RWPE2 (cell line): ENCODE results near the gene CSAD.
A peak's percentile ranks its signal among the peaks of the same experiment; 100 is the strongest.

Experiments used
- ATAC-seq: fragments of 200-7000 bp; cut with Tn5 transposase; 3 replicates; pipeline ENCODE4 v1.9.1; 2021; ENCODE audit warnings: low read depth
- DNase-seq: peaks from one replicate; pipeline ENCODE4 v3.0.0-alpha.2; 2020; ENCODE audit warnings: low spot score
- H3K27ac ChIP-seq: fragments of 450-650 bp; 2 replicates; pipeline ENCODE4 v1.5.1; 2017; ENCODE audit warnings: mild to moderate bottlenecking; ENCODE audit not compliant: poor library complexity, severe bottlenecking
- H3K27me3 ChIP-seq: fragments of 250-450 bp; sonication (Bioruptor Pico); 2 replicates; pipeline ENCODE4 v1.5.1; 2021; ENCODE audit warnings: mild to moderate bottlenecking, moderate library complexity; ENCODE audit not compliant: insufficient read depth, poor library complexity, severe bottlenecking
- H3K36me3 ChIP-seq: fragments of 250-450 bp; sonication (Bioruptor Pico); 2 replicates; pipeline ENCODE4 v1.5.1; 2020; ENCODE audit warnings: low read depth, mild to moderate bottlenecking, moderate library complexity
- H3K4me1 ChIP-seq: fragments of 250-450 bp; sonication (Bioruptor Pico); 2 replicates; pipeline ENCODE4 v1.5.1; 2021; ENCODE audit warnings: mild to moderate bottlenecking, moderate library complexity; ENCODE audit not compliant: insufficient read depth, poor library complexity, severe bottlenecking
- H3K4me3 ChIP-seq: fragments of 250-450 bp; sonication (Bioruptor Pico); 2 replicates; pipeline ENCODE4 v1.5.1; 2021; ENCODE audit warnings: mild to moderate bottlenecking, moderate library complexity; ENCODE audit not compliant: severe bottlenecking
- H3K9me3 ChIP-seq: fragments of 250-450 bp; sonication (Bioruptor Pico); 2 replicates; pipeline ENCODE4 v1.5.1; 2021; ENCODE audit warnings: mild to moderate bottlenecking, moderate library complexity; ENCODE audit not compliant: severe bottlenecking
- TF ChIP-seq, protein P1 (sequence below): fragments of 450-650 bp; IDR thresholded peaks from one replicate; pipeline ENCODE4 v1.5.1; 2017; ENCODE audit warnings: mild to moderate bottlenecking, moderate library complexity; ENCODE audit not compliant: poor library complexity, severe bottlenecking

Gene CSAD

DNA sequence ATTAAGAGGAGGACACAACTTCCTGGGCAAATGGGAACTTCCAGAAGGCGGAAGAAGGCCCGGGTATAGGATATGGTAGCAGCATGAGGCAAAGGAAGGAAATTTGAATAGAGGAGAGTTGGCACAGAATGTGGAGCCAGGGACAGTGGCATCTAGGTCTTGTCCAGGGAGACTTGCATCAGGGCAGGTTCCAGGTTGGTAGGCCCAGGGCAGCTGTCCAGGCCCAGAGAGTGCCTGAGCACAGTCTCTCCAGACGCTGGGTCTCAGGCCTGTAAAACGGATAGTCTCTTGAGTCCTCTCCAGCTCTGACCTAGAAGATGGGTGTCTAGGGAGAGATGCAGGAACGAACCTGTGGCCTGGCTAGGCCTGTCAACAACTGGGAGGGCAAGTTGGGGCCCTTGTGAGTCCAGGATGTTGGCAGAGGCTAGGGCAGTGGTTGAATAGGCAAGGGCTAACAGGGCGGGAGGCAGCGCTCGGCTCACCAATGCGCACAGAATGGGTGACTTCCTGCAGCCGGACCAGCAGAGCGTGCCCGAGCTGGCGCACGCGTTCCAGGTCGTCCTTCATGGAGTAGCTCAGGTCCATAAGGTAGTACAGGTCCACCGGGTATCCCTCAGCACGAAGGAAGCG lies 16.4 kb upstream of the CSAD start:
- Histone ChIP-seq H3K4me1 (no peaks in the 10 kb centered on the region), H3K9me3 (no peaks in the 10 kb centered on the region), H3K36me3 (no peaks in the 10 kb centered on the region), H3K27ac (no peak overlapping the region), H3K4me3 (no peak overlapping the region), H3K27me3 (no peaks in the 10 kb centered on the region)
- no peak for DNase-seq
- TF ChIP-seq, protein P1, sequence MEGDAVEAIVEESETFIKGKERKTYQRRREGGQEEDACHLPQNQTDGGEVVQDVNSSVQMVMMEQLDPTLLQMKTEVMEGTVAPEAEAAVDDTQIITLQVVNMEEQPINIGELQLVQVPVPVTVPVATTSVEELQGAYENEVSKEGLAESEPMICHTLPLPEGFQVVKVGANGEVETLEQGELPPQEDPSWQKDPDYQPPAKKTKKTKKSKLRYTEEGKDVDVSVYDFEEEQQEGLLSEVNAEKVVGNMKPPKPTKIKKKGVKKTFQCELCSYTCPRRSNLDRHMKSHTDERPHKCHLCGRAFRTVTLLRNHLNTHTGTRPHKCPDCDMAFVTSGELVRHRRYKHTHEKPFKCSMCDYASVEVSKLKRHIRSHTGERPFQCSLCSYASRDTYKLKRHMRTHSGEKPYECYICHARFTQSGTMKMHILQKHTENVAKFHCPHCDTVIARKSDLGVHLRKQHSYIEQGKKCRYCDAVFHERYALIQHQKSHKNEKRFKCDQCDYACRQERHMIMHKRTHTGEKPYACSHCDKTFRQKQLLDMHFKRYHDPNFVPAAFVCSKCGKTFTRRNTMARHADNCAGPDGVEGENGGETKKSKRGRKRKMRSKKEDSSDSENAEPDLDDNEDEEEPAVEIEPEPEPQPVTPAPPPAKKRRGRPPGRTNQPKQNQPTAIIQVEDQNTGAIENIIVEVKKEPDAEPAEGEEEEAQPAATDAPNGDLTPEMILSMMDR = no peak
- no peak for ATAC-seq

DNA sequence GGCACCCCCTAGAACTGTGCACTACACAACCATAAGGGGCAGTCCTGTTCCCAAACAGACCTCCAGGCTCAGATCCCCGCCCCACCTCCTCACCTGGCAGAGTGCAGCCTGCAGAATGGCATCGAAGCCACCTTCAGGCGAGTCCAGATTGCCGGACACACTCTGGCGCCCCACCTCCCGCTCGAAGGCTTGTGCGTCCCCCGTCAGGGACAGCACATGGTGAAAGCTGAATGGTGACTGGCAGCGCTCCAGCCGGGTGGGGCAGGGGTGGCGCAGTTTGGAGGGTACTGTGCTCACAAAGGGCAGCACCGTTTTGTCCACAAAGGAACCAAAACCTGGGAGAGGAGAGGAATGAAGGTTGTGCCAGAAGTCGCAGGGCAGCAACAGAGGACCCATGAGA lies 15.8 kb upstream of the CSAD start:
- TF ChIP-seq, protein P1 = no peak
- Histone ChIP-seq H3K4me1 (no peaks in the 10 kb centered on the region), H3K27ac (no peak overlapping the region), H3K4me3 (no peak overlapping the region), H3K9me3 (no peaks in the 10 kb centered on the region), H3K36me3 (no peaks in the 10 kb centered on the region), H3K27me3 (no peaks in the 10 kb centered on the region)
- ATAC-seq (peak; percentile 15; the same call in 1 of the 3 replicates), DNase-seq (no peak)

DNA sequence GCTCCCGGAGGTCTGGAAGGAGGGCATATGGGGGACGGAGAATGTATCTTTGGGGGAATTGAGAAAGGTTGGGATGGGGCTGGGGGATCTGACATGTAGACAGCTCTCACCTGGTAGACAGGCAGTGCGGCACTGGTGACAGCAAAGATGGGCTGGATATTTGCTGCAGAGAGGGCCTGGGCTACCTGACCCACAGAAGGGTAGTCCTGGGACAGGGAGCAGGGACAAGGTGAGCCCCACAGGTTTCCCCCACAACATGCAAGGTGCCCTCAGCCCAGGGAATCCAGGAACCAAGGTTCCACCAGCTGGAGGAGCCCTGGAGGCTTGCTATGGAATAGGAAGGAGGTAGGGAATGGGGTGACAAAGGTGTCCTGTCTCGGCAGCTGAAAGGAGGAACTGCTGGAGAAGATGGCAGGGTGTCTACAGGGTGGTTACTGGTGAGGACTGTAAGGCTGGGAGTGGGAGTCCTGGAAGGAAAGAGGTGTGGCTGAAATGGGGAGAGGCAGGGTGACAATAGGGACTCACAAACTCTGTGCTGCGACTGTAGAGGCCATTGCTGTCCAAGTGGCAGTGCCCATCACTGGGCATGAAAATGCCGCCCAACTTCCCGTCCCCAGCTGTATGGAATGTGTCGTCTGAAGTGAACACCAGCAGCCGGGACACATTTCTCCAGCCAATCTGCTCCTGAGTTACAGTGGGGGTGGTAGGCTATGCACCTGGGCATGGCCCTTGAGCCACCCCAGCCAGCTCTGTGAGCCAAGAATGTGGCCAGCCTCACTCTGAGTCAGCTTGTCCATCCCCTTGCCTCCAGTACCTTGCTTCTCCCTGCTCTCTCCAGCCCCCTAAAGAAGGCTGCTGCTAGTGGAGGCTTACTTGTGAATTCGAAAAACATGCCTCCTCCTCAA lies 15.0 kb upstream of the CSAD start:
- H3K4me1 ChIP-seq = no peaks in the 10 kb centered on the region
- no peak overlapping the region for H3K4me3 ChIP-seq
- DNase-seq = no peak
- no peaks in the 10 kb centered on the region for H3K27me3 ChIP-seq
- no peak overlapping the region for H3K27ac ChIP-seq
- peak; percentile 36; the same call in 2 of the 3 replicates for ATAC-seq
- peaks cover 4% of the 10 kb centered on the region; the same call in 1 of the 2 replicates for H3K36me3 ChIP-seq
- TF ChIP-seq, protein P1 = no peak
- H3K9me3 ChIP-seq = no peaks in the 10 kb centered on the region

DNA sequence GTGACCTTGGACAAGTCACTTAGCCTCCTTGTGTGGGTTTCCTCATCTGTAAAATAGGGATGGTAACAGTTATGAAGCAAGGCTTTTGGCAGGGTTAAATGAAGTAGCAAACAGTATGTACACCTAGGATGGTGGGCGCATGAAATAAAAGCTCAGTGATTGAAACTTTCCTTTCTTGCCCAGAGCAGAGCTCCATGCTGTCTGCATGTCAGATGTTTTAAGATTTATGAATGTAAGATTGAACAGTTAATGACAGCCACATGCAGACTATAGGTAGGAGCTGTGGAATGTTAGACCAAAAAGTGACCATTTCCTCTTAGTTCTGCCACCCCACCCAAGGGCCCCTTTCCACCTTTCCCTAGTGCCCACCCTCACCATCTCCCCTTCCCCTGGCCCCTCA lies 14.2 kb upstream of the CSAD start:
- H3K36me3 ChIP-seq = peaks cover 5% of the 10 kb centered on the region; the same call in 1 of the 2 replicates

More for the DNA sequence above, 14.2 kb upstream of the CSAD start:
- H3K4me3 ChIP-seq = no peak overlapping the region
- no peaks in the 10 kb centered on the region for H3K27me3 ChIP-seq
- no peaks in the 10 kb centered on the region for H3K9me3 ChIP-seq
- TF ChIP-seq, protein P1 = no peak
- no peak overlapping the region for H3K27ac ChIP-seq
- no peak for ATAC-seq
- no peaks in the 10 kb centered on the region for H3K4me1 ChIP-seq
- DNase-seq = no peak
